T1000 (cell line): Measurements from ENCODE around the gene SRF.

Source experiments
- DNase-seq: peaks from one replicate; lab custom pipeline; 2025; ENCODE audit warnings: mixed read lengths; lab: John Stamatoyannopoulos, UW

The SRF gene

GRCh38 chr6:43183441-43183840, 12.4 kb downstream of the SRF start:
- DNase-seq, result no peak

- no peak for DNase-seq
These were observed 13.4 kb downstream of the SRF start for GRCh38 chr6:43184268-43184985.

- no peak for DNase-seq
These were observed 14.4 kb downstream of the SRF start for GRCh38 chr6:43185391-43185985.

GRCh38 chr6:43186019-43186418, 14.9 kb downstream of the SRF start:
- no peak for DNase-seq

DNA sequence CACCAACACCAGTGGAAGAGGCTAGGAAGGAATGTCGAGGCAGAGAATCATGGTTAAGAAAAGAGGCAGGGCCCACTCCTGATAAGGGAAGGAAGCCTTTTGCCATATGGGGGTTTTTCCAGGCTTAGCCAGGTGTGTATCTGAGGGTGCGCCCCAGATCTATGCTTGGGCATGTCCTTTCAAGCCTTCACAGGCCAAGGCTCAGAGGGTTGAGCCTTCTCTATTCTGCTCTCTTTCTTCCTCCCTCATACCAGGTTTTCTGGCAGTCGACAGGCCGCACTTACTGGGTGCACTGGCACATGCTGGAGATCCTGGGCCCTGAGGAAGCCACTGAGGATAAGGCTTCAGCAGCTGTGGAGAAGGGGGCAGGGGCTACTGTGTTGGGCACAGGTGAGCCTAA, 15.6 kb downstream of the SRF start:
- DNase-seq, result no peak

DNA sequence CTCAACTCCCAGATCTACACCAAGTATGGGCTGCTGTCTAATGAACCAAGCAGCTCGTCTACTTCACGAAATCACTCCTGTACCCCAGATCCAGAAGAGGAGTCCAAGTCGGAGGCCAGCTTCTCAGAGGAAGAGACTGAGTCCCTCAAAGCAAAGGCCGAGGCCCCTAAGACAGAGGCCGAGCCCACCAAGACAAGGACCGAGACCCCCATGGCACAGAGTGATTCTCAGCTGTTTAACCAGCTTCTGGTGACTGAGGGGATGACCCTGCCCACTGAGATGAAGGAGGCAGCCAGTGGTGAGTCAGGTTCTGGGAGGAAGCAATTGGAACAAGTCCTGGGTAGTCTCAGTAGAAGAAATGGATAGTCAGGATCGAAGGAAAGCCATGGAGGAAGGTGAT, 16.8 kb downstream of the SRF start:
- DNase-seq, result no peak

DNA sequence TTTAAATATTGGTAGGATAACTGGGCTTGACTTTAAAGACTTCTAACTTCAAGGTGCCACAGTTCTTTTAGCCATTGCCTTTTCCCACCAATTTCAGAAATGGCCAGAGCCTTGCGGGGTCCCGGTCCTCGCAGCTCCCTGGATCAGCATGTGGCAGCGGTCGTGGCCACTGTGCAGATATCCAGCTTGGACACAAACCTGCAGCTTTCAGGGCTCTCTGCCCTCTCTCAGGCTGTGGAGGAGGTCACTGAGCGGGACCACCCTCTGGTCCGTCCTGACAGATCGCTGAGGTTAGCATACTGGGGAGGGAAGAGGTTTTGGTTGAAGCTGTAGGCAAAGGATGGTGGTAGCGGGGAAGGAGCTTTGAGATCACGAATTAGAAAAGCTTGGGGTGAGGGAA, 17.4 kb downstream of the SRF start:
- DNase-seq, result no peak

GRCh38 chr6:43189776-43190304, 18.8 kb downstream of the SRF start:
- no peak for DNase-seq

GRCh38 chr6:43192911-43193310, 21.8 kb downstream of the SRF start:
- DNase-seq, result no peak

- DNase-seq, result no peak
These were observed 22.9 kb downstream of the SRF start for GRCh38 chr6:43193929-43194328.

GRCh38 chr6:43196337-43196736, 25.3 kb downstream of the SRF start:
- no peak for DNase-seq

- no peak for DNase-seq
These were observed 28.8 kb downstream of the SRF start for GRCh38 chr6:43199912-43200311.

GRCh38 chr6:43200541-43200940, 29.5 kb downstream of the SRF start:
- no peak for DNase-seq

DNA sequence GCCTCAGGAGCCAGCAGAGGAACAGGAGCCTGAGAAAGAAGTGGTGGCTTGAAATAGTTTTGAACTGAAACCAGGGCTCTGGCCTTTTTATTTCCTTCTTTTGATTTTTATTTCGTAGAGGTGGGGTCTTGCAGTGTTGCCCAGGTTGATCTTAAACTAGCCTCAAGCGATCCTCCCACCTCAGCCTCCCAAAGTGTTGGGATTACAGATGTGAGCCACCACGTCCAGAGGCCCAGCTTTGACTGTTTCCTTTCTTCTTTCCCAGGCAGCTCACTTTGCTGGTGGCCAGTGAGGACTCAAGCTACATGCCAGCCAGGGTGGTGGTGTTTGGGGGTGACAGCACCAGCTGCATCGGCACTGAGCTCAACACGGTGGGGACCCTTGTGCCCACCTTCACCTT, 31.4 kb downstream of the SRF start:
- no peak for DNase-seq

GRCh38 chr6:43203029-43203717, 32.1 kb downstream of the SRF start:
- no peak for DNase-seq

DNA sequence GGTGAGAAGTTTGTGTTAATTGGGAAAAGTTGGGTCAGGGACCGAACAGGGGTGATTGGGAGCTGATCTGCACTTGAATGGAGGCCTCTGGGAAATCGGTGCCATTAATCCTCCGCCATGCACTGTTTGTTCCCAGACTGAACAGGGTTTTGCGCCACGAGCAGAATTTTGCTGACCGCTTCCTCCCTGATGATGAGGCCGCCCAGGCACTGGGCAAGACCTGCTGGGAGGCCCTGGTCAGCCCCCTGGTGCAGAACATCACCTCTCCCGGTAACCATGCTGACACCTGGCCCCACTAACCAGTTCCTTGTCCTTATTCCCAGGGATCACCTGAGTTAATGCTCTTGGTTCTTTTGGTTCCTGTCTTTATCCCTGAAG, 32.6 kb downstream of the SRF start:
- no peak for DNase-seq

DNA sequence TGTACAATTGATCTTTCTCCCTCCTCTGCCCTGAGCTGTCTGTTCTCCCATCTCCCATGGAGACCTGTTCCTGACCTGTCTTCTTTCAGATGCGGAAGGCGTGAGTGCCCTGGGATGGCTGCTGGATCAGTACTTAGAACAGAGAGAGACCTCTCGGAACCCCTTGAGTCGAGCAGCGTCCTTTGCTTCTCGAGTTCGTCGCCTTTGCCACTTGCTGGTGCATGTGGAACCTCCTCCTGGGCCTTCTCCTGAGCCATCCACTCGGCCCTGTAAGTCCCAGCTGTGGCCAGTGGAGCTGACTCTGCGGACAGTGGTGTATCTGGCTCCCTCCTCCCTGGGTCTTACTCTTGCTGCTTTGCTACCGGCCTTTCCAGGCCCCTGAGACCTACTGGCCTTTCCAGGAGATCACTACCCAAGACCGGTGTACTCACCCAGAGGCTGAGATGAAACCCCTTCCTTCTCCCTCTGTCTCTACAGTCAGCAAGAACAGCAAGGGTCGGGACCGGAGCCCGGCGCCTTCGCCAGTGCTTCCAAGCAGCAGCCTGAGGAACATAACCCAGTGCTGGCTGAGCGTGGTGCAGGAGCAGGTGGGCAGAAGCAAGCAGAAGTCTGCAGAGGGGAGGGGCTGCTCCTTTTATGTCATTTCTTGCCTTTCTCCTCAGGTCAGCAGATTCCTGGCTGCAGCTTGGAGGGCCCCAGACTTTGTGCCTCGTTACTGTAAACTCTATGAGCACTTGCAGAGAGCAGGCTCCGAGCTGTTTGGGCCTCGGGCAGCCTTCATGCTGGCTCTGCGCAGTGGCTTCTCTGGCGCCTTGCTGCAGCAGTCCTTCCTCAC, 33.4 kb downstream of the SRF start:
- no peak for DNase-seq

DNA sequence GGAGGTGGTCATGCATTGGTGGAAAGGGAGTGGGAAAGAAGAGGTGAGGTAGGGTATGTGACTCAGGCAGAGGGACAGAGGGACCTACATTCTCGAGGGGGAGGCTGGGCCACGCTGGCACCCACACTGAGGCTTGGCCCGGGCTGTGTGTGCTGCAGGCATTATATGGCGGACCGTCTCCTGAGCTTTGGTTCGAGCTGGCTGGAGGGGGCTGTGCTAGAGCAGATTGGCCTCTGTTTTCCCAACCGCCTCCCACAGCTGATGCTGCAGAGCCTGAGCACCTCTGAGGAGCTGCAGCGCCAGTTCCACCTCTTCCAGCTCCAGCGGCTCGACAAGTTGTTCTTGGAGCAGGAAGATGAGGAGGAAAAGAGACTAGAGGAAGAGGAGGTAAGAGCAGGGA, 34.8 kb downstream of the SRF start:
- no peak for DNase-seq

GRCh38 chr6:43207286-43207685, 36.2 kb downstream of the SRF start:
- DNase-seq, result no peak

DNA sequence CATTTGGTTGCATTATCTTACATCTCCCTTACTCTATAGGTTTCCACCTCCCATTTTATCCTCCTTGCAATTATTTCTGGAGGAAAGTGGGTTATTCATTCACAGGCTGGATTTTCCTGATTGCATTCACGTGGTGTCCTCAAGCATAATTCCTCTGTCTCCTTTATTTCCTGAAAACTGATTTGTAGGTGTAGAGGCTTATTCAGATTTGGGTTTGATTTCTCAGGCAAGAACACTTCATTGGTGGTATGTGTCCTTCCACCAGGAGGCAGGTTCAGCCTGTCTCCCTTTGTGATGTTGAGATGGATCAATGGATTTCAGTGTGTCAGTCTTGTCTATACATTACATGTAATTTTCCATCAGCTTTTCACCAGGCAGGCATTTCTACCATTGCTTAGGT, 40.9 kb downstream of the SRF start:
- DNase-seq, result no peak

DNA sequence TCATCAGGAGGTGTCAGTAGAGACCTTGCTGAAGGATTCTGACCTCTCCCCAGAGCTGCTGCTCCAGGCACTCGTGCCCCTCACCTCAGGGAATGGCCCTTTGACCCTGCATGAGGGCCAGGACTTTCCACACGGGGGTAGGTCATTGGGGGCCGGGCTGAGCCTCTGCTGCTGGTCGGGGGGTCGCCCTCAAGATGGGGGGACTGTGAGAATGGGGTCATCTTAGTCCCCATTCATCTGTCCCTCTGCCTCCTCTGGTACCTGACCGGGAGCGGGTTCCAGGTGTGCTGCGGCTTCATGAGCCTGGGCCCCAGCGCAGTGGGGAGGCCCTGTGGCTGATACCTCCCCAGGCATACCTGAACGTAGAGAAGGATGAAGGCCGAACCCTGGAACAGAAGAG, 42.4 kb downstream of the SRF start:
- DNase-seq, result no peak

- DNase-seq, result no peak
These were observed 44.0 kb downstream of the SRF start for GRCh38 chr6:43215066-43215465.
